BJ (cell line): Measurements from ENCODE around the gene PCDH19. TPM values are rescaled to one million over a fixed set of nuclear protein-coding genes. Genes with fewer than 3 reads are reported as not detected.

ENCODE experiments used
- CTCF ChIA-PET: fragments of 350-600 bp; formaldehyde crosslinking; extraction: SDS; loops from one replicate; lab custom pipeline; 2021; ENCODE audit warnings: antibody characterized with exemption, inconsistent platforms; lab: Yijun Ruan, JAX
- POLR2A ChIA-PET: fragments of 300-600 bp; sonication (Branson Sonifier 250); formaldehyde crosslinking; extraction: SDS; loops from one replicate; lab custom pipeline; 2021; ENCODE audit warnings: antibody characterized with exemption; lab: Charles Lee
- DNase-seq: peaks from one replicate; pipeline ENCODE4 v3.0.0-alpha.2; 2011; ENCODE audit warnings: low read depth
- H3K27me3 ChIP-seq: 2 replicates; pipeline ENCODE4 v1.6.0; 2011; ENCODE audit warnings: low read length; ENCODE audit not compliant: control insufficient read depth, insufficient read depth
- H3K36me3 ChIP-seq: 2 replicates; pipeline ENCODE4 v1.5.1; 2011; ENCODE audit warnings: low read length; ENCODE audit not compliant: control insufficient read depth, insufficient read depth
- H3K4me3 ChIP-seq: 2 replicates; pipeline ENCODE4 v1.5.1; 2011; ENCODE audit warnings: low read depth, mild to moderate bottlenecking, control low read depth, low read length
- polyA plus RNA-seq: library from polyadenylated mRNA; depleted of rRNA; stranded (reverse); fragments of >200 nt; gene quantifications from 2 replicates; pipeline ENCODE4 v1.2.3, GENCODE V29; 2011
- TF ChIP-seq, protein P1 (sequence below): IDR thresholded peaks from 2 replicates; pipeline ENCODE4 v1.5.1; 2011; ENCODE audit warnings: low read depth, mild to moderate bottlenecking, control low read depth, inconsistent platforms, low read length, moderate library complexity; ENCODE audit not compliant: insufficient read depth

PCDH19 gene
- polyA plus RNA-seq, 1 experiment, result 0.01 TPM

GRCh38 chrX:100328351-100328750, 81.7 kb downstream of the PCDH19 start:
- no peaks in the 10 kb centered on the region for H3K27me3 ChIP-seq
- H3K4me3 ChIP-seq, result no peak overlapping the region
- no peak for DNase-seq
- ChIA-PET POLR2A (no interaction called here), CTCF (no interaction called here)
- H3K36me3 ChIP-seq, result no peaks in the 10 kb centered on the region
- TF ChIP-seq, protein P1, sequence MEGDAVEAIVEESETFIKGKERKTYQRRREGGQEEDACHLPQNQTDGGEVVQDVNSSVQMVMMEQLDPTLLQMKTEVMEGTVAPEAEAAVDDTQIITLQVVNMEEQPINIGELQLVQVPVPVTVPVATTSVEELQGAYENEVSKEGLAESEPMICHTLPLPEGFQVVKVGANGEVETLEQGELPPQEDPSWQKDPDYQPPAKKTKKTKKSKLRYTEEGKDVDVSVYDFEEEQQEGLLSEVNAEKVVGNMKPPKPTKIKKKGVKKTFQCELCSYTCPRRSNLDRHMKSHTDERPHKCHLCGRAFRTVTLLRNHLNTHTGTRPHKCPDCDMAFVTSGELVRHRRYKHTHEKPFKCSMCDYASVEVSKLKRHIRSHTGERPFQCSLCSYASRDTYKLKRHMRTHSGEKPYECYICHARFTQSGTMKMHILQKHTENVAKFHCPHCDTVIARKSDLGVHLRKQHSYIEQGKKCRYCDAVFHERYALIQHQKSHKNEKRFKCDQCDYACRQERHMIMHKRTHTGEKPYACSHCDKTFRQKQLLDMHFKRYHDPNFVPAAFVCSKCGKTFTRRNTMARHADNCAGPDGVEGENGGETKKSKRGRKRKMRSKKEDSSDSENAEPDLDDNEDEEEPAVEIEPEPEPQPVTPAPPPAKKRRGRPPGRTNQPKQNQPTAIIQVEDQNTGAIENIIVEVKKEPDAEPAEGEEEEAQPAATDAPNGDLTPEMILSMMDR, result no peak

DNA sequence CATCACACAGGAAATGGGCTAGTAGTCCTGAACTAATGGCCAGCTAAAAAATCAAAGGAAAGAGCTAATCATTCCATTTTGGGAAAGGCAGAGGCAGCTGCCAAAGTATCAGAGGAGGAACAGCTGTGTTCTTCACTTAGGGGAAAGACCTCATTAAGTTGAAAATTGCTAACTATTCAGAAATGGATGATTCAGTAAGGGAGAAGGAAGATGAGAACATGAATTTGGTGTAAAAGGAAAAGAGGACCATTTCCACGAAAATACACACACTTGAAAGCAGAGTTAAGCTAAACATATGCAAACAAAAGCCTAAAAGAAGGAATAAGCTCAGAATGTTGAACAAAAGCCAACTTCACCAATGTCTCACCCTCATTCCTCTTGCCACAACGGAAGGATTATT, 90.4 kb downstream of the PCDH19 start:
- Histone ChIP-seq H3K36me3 (no peaks in the 10 kb centered on the region), H3K4me3 (no peak overlapping the region), H3K27me3 (no peaks in the 10 kb centered on the region)
- ChIA-PET POLR2A (no interaction called here), CTCF (no interaction called here)
- TF ChIP-seq, protein P1, result no peak
- DNase-seq, result no peak

- TF ChIP-seq, protein P1, result no peak
- DNase-seq, result no peak
- POLR2A ChIA-PET, result no interaction called here
- CTCF ChIA-PET, result interaction anchor here (0.6 kb wide), 1 partner anchor 1331 kb away, joined by 4 read pairs; no protein-coding TSS in a partner anchor
- no peaks in the 10 kb centered on the region for H3K36me3 ChIP-seq
- no peaks in the 10 kb centered on the region for H3K27me3 ChIP-seq
- H3K4me3 ChIP-seq, result no peak overlapping the region
These were observed 93.1 kb downstream of the PCDH19 start for GRCh38 chrX:100316987-100317386.

DNA sequence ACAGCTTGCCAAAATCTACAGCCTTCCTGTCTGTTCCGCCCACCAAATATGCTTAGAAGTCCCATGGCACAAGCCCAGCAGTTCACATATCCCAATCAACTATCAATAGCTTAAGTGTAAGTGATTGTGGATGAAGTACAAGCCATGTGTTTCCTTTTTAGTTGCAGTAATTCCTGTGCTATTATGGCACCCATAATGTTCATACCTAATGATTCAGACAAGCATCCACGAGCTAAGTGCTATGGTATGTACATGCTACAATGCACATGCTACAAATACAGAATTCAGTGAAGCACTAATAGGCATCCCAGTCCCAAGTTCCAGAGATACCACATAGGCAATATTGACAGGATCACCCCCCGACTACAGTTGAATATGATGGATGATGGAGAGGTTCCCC, 94.5 kb downstream of the PCDH19 start:
- Histone ChIP-seq H3K4me3 (no peak overlapping the region), H3K27me3 (no peaks in the 10 kb centered on the region), H3K36me3 (no peaks in the 10 kb centered on the region)
- TF ChIP-seq, protein P1, result no peak
- ChIA-PET POLR2A (no interaction called here), CTCF (no interaction called here)
- DNase-seq, result no peak

- Histone ChIP-seq H3K4me3 (no peak overlapping the region), H3K27me3 (no peaks in the 10 kb centered on the region), H3K36me3 (no peaks in the 10 kb centered on the region)
- no peak for DNase-seq
- ChIA-PET CTCF (no interaction called here), POLR2A (no interaction called here)
- TF ChIP-seq, protein P1, result no peak
These were observed 110.5 kb downstream of the PCDH19 start for GRCh38 chrX:100299559-100299958.
